Peyer's patch (tissue), 4 donors: ENCODE measurements around the gene ATP6V0A1. TPM values are rescaled to one million over a fixed set of nuclear protein-coding genes. Genes with fewer than 3 reads are reported as not detected.
A peak's percentile ranks its signal among the peaks of the same experiment; 100 is the strongest.

ENCODE experiments used
- DNase-seq, 3 donors: peaks; one replicate each; pipeline ENCODE4 v3.0.0-alpha.2; 2017 to 2019
- H3K27ac ChIP-seq, 4 donors: fragments of 200-600 bp; sonication (generic); one replicate each; pipeline ENCODE4 v1.5.1; 2016 to 2019
- H3K27me3 ChIP-seq, 2 donors: fragments of 200-600 bp; sonication (generic); one replicate each; pipeline ENCODE4 v1.5.1; 2019
- H3K36me3 ChIP-seq, 3 donors: fragments of 200-600 bp; sonication (generic); one replicate each; pipeline ENCODE4 v1.5.1; 2016 to 2019
- H3K4me1 ChIP-seq, 4 donors: fragments of 200-600 bp; sonication (generic); one replicate each; pipeline ENCODE4 v1.5.1; 2016 to 2019
- H3K4me3 ChIP-seq, 4 donors: fragments of 200-600 bp; sonication (generic); 1 replicate in 3 of 4; 2 replicates in 1 of 4; pipeline ENCODE4 v1.5.1; 2016 to 2019; ENCODE audit warnings: mild to moderate bottlenecking in 1 of 4
- H3K9me3 ChIP-seq, 4 donors: fragments of 200-600 bp; sonication (generic); one replicate each; pipeline ENCODE4 v1.5.1; 2016 to 2019; ENCODE audit warnings: mild to moderate bottlenecking in 1 of 4
- POLR2A ChIP-seq, 2 donors: fragments of 450-650 bp; IDR thresholded peaks; one replicate each; pipeline ENCODE4 v1.5.1; 2017; ENCODE audit warnings: antibody characterized with exemption in 2 of 2, mild to moderate bottlenecking in 2 of 2, moderate library complexity in 2 of 2
- total RNA-seq, 4 donors: library from RNA; depleted of rRNA; stranded (reverse); fragments of >200 nt; gene quantifications; one replicate each; pipeline ENCODE4 v1.1.0, GENCODE V29; 2016
- TF ChIP-seq, protein P1 (sequence below), 6 experiments: fragments of 450-650 bp in 4 of 6; fragments of 200-600 bp in 2 of 6; sonication (generic) in 1 of 6; IDR thresholded peaks; one replicate each; pipeline ENCODE4 v1.5.1; 2017 to 2019; ENCODE audit warnings: antibody characterized with exemption in 6 of 6, mild to moderate bottlenecking in 3 of 6, moderate library complexity in 1 of 6

Gene ATP6V0A1
- total RNA-seq, 4 donors from 2014 or later: 121 to 251 (median 204) TPM

DNA sequence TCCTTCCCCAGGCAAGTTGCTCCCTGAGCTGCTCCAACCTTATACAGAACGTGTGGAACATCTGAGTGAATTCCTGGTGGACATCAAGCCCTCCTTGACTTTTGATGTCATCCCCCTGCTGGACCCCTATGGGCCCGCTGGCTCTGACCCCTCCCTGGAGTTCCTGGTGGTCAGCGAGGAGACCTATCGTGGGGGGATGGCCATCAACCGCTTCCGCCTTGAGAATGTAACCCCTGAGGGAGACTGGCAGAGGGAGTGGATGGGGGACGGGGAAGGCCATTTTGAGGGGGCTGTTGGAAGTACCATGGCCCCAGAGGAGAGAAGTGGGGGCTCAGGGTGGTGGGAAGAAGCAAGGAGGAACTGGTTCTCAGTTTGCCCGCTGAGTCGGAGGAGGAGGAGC is 105.3 kb downstream of the ATP6V0A1 start:
- Histone ChIP-seq H3K9me3 (no peaks in the 10 kb centered on the region), H3K4me1 (peaks cover 0 to 48% (median 35%) of the 10 kb centered on the region in 4 donors), H3K36me3 (peaks cover 0 to 35% (median 0%) of the 10 kb centered on the region in 3 donors), H3K4me3 (peak overlapping the region in 1 of 4 donors; percentile 86), H3K27me3 (no peaks in the 10 kb centered on the region), H3K27ac (peak overlapping the region in 1 of 4 donors; percentile 80)
- TF ChIP-seq, protein P1, sequence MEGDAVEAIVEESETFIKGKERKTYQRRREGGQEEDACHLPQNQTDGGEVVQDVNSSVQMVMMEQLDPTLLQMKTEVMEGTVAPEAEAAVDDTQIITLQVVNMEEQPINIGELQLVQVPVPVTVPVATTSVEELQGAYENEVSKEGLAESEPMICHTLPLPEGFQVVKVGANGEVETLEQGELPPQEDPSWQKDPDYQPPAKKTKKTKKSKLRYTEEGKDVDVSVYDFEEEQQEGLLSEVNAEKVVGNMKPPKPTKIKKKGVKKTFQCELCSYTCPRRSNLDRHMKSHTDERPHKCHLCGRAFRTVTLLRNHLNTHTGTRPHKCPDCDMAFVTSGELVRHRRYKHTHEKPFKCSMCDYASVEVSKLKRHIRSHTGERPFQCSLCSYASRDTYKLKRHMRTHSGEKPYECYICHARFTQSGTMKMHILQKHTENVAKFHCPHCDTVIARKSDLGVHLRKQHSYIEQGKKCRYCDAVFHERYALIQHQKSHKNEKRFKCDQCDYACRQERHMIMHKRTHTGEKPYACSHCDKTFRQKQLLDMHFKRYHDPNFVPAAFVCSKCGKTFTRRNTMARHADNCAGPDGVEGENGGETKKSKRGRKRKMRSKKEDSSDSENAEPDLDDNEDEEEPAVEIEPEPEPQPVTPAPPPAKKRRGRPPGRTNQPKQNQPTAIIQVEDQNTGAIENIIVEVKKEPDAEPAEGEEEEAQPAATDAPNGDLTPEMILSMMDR (IDR thresholded peaks at IDR 0.05): no peak
- DNase-seq: no peak

DNA sequence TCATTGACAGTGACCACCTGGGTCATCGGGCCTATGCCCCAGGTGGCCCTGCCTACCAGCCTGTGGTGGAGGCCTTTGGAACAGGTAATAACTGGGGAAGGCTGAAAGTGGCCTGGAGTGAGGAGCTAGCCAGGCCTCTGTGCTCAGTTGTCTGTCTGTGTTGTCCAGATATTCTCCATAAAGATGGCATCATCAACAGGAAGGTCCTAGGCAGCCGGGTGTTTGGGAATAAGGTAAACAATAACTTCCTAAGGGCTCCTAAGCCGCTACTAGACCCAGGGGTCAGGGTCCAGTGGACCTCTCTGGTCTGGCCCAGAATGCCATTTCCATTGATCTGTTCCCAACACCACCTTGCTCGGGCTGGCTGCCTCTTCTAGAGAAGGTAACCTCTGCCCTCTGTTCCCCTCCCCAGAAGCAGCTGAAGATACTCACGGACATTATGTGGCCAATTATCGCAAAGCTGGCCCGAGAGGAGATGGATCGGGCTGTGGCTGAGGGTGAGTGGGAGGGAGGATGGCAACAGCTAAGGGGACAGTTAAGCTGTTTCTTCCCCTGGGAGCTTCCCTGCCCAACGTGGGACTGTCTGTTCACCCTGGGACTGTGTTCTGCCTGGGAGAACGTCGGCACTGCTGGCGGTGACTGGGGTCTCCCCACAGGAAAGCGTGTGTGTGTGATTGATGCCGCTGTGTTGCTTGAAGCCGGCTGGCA is 106.3 kb downstream of the ATP6V0A1 start:
- H3K36me3 ChIP-seq: peaks cover 0 to 45% (median 0%) of the 10 kb centered on the region in 3 donors
- no peak for TF ChIP-seq POLR2A (IDR thresholded peaks at IDR 0.05)
- TF ChIP-seq, protein P1 (IDR thresholded peaks at IDR 0.05): no peak
- H3K27me3 ChIP-seq: no peaks in the 10 kb centered on the region
- no peak overlapping the region for H3K27ac ChIP-seq
- no peak overlapping the region for H3K4me3 ChIP-seq
- DNase-seq: no peak
- H3K4me1 ChIP-seq: peaks cover 0 to 51% (median 35%) of the 10 kb centered on the region in 4 donors
- no peaks in the 10 kb centered on the region for H3K9me3 ChIP-seq

DNA sequence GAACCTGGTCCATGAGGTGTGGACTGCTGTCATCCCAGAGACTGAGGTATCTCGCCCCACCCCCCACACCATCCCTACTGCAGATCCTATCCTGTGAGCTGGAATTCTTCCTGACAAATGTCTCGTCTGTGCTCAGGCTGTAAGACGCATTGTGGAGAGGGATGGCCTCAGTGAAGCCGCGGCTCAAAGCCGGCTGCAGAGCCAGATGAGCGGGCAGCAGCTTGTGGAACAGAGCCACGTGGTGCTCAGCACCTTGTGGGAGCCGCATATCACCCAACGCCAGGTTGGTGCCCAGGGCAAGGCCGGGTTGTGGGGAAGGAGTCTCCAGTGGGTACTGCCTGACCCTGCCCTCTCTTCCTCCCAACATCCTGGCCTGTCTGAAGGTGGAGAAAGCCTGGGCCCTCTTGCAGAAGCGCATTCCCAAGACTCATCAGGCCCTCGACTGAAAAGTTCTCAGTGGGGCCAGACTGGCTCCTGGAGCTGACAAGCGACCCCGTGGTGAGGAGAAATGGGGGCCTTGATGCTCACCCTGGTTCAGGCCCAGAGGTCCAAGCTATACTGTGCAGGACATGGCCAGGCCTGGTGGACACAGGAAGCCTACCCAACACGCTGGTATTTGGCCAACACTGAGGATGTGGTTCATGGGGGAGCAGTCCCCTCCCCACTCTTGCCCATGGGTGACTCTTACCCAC is 107.0 kb downstream of the ATP6V0A1 start:
- TF ChIP-seq, protein P1 (IDR thresholded peaks at IDR 0.05): no peak
- TF ChIP-seq POLR2A (IDR thresholded peaks at IDR 0.05): no peak
- Histone ChIP-seq H3K9me3 (no peaks in the 10 kb centered on the region), H3K4me3 (no peak overlapping the region), H3K4me1 (peaks cover 0 to 51% (median 35%) of the 10 kb centered on the region in 4 donors), H3K36me3 (peaks cover 0 to 52% (median 0%) of the 10 kb centered on the region in 3 donors), H3K27ac (peak overlapping the region in 3 of 4 donors; percentile 97 to 100 (median 97)), H3K27me3 (no peaks in the 10 kb centered on the region)
- DNase-seq: no peak

GRCh38 chr17:42566215-42566882 is 107.7 kb downstream of the ATP6V0A1 start:
- Histone ChIP-seq H3K27ac (peak overlapping the region; percentile 96 to 100 (median 97)), H3K9me3 (no peaks in the 10 kb centered on the region), H3K36me3 (peaks cover 0 to 59% (median 0%) of the 10 kb centered on the region in 3 donors), H3K4me1 (peaks cover 0 to 48% (median 33%) of the 10 kb centered on the region in 4 donors), H3K4me3 (peak overlapping the region; percentile 77 to 95 (median 90)), H3K27me3 (no peaks in the 10 kb centered on the region)
- no peak for TF ChIP-seq POLR2A (IDR thresholded peaks at IDR 0.05)
- TF ChIP-seq, protein P1 (IDR thresholded peaks at IDR 0.05): no peak
- DNase-seq: no peak

- peak; percentile 93 to 98 (median 97) for DNase-seq
- Histone ChIP-seq H3K27me3 (no peaks in the 10 kb centered on the region), H3K27ac (peak within 1 kb of the TSS; percentile 96 to 100 (median 97)), H3K4me1 (peaks cover 0 to 46% (median 30%) of the 10 kb centered on the region in 4 donors), H3K36me3 (peaks cover 0 to 66% (median 0%) of the 10 kb centered on the region in 3 donors), H3K4me3 (peak within 1 kb of the TSS; percentile 77 to 95 (median 90)), H3K9me3 (no peaks in the 10 kb centered on the region)
- TF ChIP-seq, protein P1 (IDR thresholded peaks at IDR 0.05): no peak
- peak; percentile 35 to 83 for TF ChIP-seq POLR2A (IDR thresholded peaks at IDR 0.05)
Measured at GRCh38 chr17:42566883-42567573, 108.3 kb downstream of the ATP6V0A1 start, which contains the start of gene MLX. Gene MLX, plus strand, starts transcription at chr17:42567100. Its CDS starts 25 bp downstream, at chr17:42567125.
